BJ (cell line): ENCODE data around the gene WDR33. TPM values are rescaled to one million over a fixed set of nuclear protein-coding genes. Genes with fewer than 3 reads are reported as not detected.

Experiments used
- CTCF ChIA-PET: fragments of 350-600 bp; formaldehyde crosslinking; extraction: SDS; loops from one replicate; lab custom pipeline; 2021; ENCODE audit warnings: antibody characterized with exemption, inconsistent platforms; lab: Yijun Ruan, JAX
- POLR2A ChIA-PET: fragments of 300-600 bp; sonication (Branson Sonifier 250); formaldehyde crosslinking; extraction: SDS; loops from one replicate; lab custom pipeline; 2021; ENCODE audit warnings: antibody characterized with exemption; lab: Charles Lee
- DNase-seq: peaks from one replicate; pipeline ENCODE4 v3.0.0-alpha.2; 2011; ENCODE audit warnings: low read depth
- H3K27me3 ChIP-seq: 2 replicates; pipeline ENCODE4 v1.6.0; 2011; ENCODE audit warnings: low read length; ENCODE audit not compliant: control insufficient read depth, insufficient read depth
- H3K36me3 ChIP-seq: 2 replicates; pipeline ENCODE4 v1.5.1; 2011; ENCODE audit warnings: low read length; ENCODE audit not compliant: control insufficient read depth, insufficient read depth
- H3K4me3 ChIP-seq: 2 replicates; pipeline ENCODE4 v1.5.1; 2011; ENCODE audit warnings: low read depth, mild to moderate bottlenecking, control low read depth, low read length
- CTCF ChIP-seq: IDR thresholded peaks from 2 replicates; pipeline ENCODE4 v1.5.1; 2011; ENCODE audit warnings: low read depth, mild to moderate bottlenecking, control low read depth, inconsistent platforms, low read length, moderate library complexity; ENCODE audit not compliant: insufficient read depth
- polyA plus RNA-seq: library from polyadenylated mRNA; depleted of rRNA; stranded (reverse); fragments of >200 nt; gene quantifications from 2 replicates; pipeline ENCODE4 v1.2.3, GENCODE V29; 2011

WDR33 gene
- polyA plus RNA-seq, 1 experiment = 14.8 TPM

- Histone ChIP-seq H3K36me3 (peaks cover 6% of the 10 kb centered on the region), H3K4me3 (peak overlapping the region; percentile 56), H3K27me3 (no peaks in the 10 kb centered on the region)
- no peak for TF ChIP-seq CTCF
- no peak for DNase-seq
- ChIA-PET POLR2A (no interaction called here), CTCF (interaction anchor here (1.2 to 4.7 kb wide), 3 partner anchors 9 to 155 kb away, joined by 3 to 18 read pairs (median 4); no protein-coding TSS in a partner anchor)
Measured at GRCh38 chr2:127702395-127703009, 108.5 kb downstream of the WDR33 start.

GRCh38 chr2:127701651-127702394 lies 109.1 kb downstream of the WDR33 start:
- Histone ChIP-seq H3K4me3 (peak overlapping the region; percentile 56), H3K36me3 (peaks cover 6% of the 10 kb centered on the region), H3K27me3 (no peaks in the 10 kb centered on the region)
- TF ChIP-seq CTCF = peak; percentile 40
- no peak for DNase-seq
- POLR2A ChIA-PET = interaction anchor here (0.8 kb wide), 1 partner anchor 64 kb away, joined by 3 read pairs; no protein-coding TSS in a partner anchor
- CTCF ChIA-PET = interaction anchor here (1.2 to 4.7 kb wide), 3 partner anchors 10 to 155 kb away, joined by 3 to 18 read pairs (median 4); no protein-coding TSS in a partner anchor

- DNase-seq = no peak
- Histone ChIP-seq H3K4me3 (peak within 1 kb of the TSS; percentile 56), H3K36me3 (peaks cover 3% of the 10 kb centered on the region), H3K27me3 (no peaks in the 10 kb centered on the region)
- ChIA-PET CTCF (interaction anchor here (1.3 to 4.7 kb wide), 2 partner anchors 110 to 156 kb away, joined by 4 to 18 read pairs; no protein-coding TSS in a partner anchor), POLR2A (interaction anchor here (0.8 kb wide), 1 partner anchor 64 kb away, joined by 3 read pairs; no protein-coding TSS in a partner anchor)
- no peak for TF ChIP-seq CTCF
Measured at GRCh38 chr2:127701193-127701650, 109.7 kb downstream of the WDR33 start, which contains the start of gene SFT2D3. SFT2D3 (plus strand) TSS chr2:127701497; CDS start chr2:127701529, 32 bp downstream.

- H3K36me3 ChIP-seq = no peaks in the 10 kb centered on the region; the same call in 1 of the 2 replicates
- no peaks in the 10 kb centered on the region for H3K27me3 ChIP-seq
- CTCF ChIA-PET = interaction anchor here (1.4 to 4.7 kb wide), 2 partner anchors 109 to 110 kb away, joined by 4 to 18 read pairs; no protein-coding TSS in a partner anchor
- H3K4me3 ChIP-seq = peak overlapping the region; percentile 56
- POLR2A ChIA-PET = no interaction called here
- DNase-seq = no peak
- no peak for TF ChIP-seq CTCF
Measured at GRCh38 chr2:127700527-127701192, 110.3 kb downstream of the WDR33 start.
